Stimulated activated CD4-positive, alpha-beta T cell treated with anti-CD3 and anti-CD28 coated beads, Interleukin-1b, Interleukin-23, amount 100 ng/mL, for 4 hours (primary cell): ENCODE results near the gene GGA2.

ENCODE experiments used
- DNase-seq, 2 donors: peaks; one replicate each; pipeline ENCODE4 v3.0.0-alpha.2; 2020; ENCODE audit warnings: low read depth in 2 of 2

The GGA2 gene

DNA sequence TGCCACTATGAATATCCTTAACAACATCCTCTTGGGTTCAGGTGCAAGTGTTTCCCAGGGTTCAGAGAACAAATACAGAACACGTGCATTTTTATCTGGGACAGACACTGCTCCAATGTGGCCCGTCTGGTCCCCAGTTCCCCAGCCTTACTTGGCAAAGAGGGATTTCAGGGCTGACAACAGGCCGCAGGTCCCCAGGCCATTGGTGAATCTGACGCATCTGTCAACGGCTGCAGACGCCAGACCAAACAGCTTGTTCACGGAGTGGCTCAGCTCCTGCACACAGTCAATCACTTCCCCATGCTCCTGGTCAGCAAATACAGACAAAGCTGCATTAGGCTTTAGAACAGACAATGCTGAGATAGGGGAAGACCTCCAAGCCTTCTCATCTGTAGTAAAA, 93.5 kb downstream of the GGA2 start:
- DNase-seq, result no peak

DNA sequence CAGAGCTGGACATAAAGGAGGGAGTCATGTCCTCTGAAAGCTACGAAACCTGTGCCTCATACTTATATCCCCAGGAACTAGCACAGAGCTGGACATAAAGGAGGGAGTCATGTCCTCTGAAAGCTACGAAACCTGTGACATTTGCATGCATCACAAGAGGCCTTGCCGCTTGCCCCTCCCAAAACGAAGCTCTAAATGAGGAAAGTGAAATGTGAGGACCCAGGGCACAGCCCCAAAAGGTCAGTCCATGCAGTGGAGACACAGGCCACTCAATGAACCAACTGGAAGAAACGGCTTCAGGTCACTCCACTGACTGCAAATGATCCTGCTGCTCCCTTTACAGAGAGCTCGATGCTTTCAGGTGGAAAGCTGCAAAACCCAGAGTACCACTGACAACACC, 95.6 kb downstream of the GGA2 start:
- DNase-seq, result no peak
